K562 (cell line): ENCODE data around the gene JAK3. TPM values are rescaled to one million over a fixed set of nuclear protein-coding genes. Genes with fewer than 3 reads are reported as not detected.

Experiments
- ADNP ChIP-seq: fragments of 200-800 bp; sonication (Bioruptor generic); IDR thresholded peaks from 2 replicates; pipeline ENCODE4 v1.6.1; 2016; ENCODE audit warnings: missing genetic modification characterization, missing compliant biosample characterization
- CAMTA2 ChIP-seq: fragments of 250-450 bp; sonication (Bioruptor Pico); conservative IDR thresholded peaks from 2 replicates; pipeline ENCODE4 v1.5.1; 2022
- CC2D1A ChIP-seq: fragments of 450-650 bp; IDR thresholded peaks from 2 replicates; pipeline ENCODE4 v1.6.1; 2017; ENCODE audit warnings: mild to moderate bottlenecking
- CREB1 ChIP-seq, 2 experiments: sonication (generic) in 1 of 2; formaldehyde crosslinking in 1 of 2; IDR thresholded peaks; 2 replicates each; pipeline versions ENCODE4 v1.6.1 to v1.8.0; 2012 to 2022; ENCODE audit warnings: inconsistent platforms in 1 of 2, mild to moderate bottlenecking in 1 of 2, missing genetic modification reagents in 1 of 2, moderate library complexity in 1 of 2
- KLF6 ChIP-seq: fragments of 250-450 bp; sonication (Bioruptor Pico); IDR thresholded peaks from 2 replicates; pipeline ENCODE4 v1.4.0; 2020; ENCODE audit warnings: mild to moderate bottlenecking, moderate library complexity, borderline replicate concordance
- RBM22 ChIP-seq: fragments of 200-400 bp; formaldehyde crosslinking; IDR thresholded peaks from 2 replicates; pipeline ENCODE4 v1.6.1; 2018; ENCODE audit warnings: low read length, low read depth; ENCODE audit not compliant: poor library complexity, severe bottlenecking
- TAF1 ChIP-seq: IDR thresholded peaks from 2 replicates; pipeline ENCODE4 v1.6.1; 2011; ENCODE audit warnings: mild to moderate bottlenecking, low read length, moderate library complexity; ENCODE audit not compliant: insufficient read depth, control insufficient read depth, severe bottlenecking; ENCODE audit errors: extremely low read depth
- XRCC5 ChIP-seq: fragments of 200-400 bp; formaldehyde crosslinking; IDR thresholded peaks from 2 replicates; pipeline ENCODE4 v1.6.1; 2017; ENCODE audit warnings: low read depth, mild to moderate bottlenecking, low read length
- ZFPM2 ChIP-seq: fragments of 250-450 bp; sonication (Bioruptor Pico); IDR thresholded peaks from 2 replicates; pipeline ENCODE4 v1.5.1; 2022; ENCODE audit warnings: mild to moderate bottlenecking
- ZNF143 ChIP-seq: sonication (generic); formaldehyde crosslinking; IDR thresholded peaks from 2 replicates; pipeline ENCODE4 v1.9.0; 2022; ENCODE audit warnings: mild to moderate bottlenecking, missing genetic modification reagents
- polyA plus RNA-seq, 8 experiments: library from polyadenylated mRNA; depleted of rRNA in 4 of 8; stranded (reverse) in 5 of 8; unstranded in 3 of 8; fragments of >200 nt; fragmentation: Nextera tagmentation in 2 of 8; fragmentation: Illumina TruSeq in 1 of 8; extraction: Ambion mirVana in 2 of 8; extraction: Trizol in 1 of 8; gene quantifications; 2 replicates each; pipeline versions ENCODE4 v1.2.1 to v1.2.3, GENCODE V29; 2011 to 2014; ENCODE audit warnings: inconsistent platforms in 1 of 8, missing spikeins in 1 of 8
- total RNA-seq, 7 experiments: library from RNA; depleted of rRNA in 6 of 7; stranded (reverse); fragments of >200 nt in 6 of 7; fragmentation: Illumina TruSeq in 2 of 7; extraction: Trizol in 2 of 7; gene quantifications; 2 replicates each; pipeline versions ENCODE4 v1.2.1 to v1.2.3, GENCODE V29; 2011 to 2021; ENCODE audit warnings: low replicate concordance in 1 of 7
- TF ChIP-seq, protein P1 (sequence below): fragments of 200-400 bp; formaldehyde crosslinking; IDR thresholded peaks from 2 replicates; pipeline ENCODE4 v1.6.1; 2017; ENCODE audit warnings: mild to moderate bottlenecking, low read depth, low read length, moderate library complexity
- TF ChIP-seq, protein P2 (sequence below): fragments of 450-650 bp; IDR thresholded peaks from one replicate; pipeline ENCODE4 v1.6.1; 2018; ENCODE audit warnings: mild to moderate bottlenecking, moderate library complexity; ENCODE audit not compliant: partially characterized antibody
- TF ChIP-seq, protein P3 (sequence below): fragments of 450-650 bp; IDR thresholded peaks from 2 replicates; pipeline ENCODE4 v1.6.1; 2016
- TF ChIP-seq, protein P4 (sequence below): fragments of 250-450 bp; sonication (Bioruptor Pico); IDR thresholded peaks from 2 replicates; pipeline ENCODE4 v1.4.0; 2020

The JAK3 gene
- total and polyA plus RNA-seq, 9 of the 15 experiments (the other 6 are each of a cell fraction or from before 2014, with no cell fraction given): 0.01 to 0.18 (median 0.07) TPM; not detected in 1

DNA sequence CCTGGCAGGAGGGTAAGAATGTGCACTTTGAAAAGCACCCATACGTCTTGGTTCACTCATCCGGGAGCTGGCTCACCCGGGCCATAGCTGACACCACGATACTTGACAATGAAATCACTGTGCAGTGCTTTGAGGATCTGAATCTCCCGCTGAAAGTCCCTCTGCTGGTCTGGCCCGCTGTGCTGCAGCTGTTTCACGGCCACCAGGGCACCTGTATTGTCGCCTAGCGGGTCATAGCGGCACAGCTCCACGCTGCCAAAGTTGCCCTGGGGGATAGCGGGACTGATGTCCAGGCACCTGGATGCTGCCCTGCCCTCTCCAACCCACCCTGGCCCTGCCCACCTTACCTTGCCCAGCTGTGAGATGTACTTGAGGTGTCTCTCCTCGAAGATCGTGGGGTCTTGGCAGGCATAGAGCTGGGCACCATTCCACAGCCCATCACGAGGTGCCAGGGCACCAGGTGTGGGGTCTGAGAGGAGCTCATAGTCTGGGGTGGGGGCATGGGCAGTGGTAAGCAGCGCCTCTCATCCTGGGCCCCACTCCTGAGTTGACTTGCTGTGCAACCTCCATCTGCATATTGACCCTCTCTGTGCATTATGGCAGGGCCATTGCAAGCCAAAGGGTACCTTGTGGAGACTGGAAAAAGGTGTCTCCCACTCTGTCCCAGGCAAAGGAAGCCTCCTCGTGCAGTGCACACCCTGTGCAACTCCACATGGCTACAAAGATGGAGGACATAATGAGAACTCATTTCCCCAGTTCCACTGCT, 15.2 kb downstream of the JAK3 start (continued):
- TF ChIP-seq, protein P1, sequence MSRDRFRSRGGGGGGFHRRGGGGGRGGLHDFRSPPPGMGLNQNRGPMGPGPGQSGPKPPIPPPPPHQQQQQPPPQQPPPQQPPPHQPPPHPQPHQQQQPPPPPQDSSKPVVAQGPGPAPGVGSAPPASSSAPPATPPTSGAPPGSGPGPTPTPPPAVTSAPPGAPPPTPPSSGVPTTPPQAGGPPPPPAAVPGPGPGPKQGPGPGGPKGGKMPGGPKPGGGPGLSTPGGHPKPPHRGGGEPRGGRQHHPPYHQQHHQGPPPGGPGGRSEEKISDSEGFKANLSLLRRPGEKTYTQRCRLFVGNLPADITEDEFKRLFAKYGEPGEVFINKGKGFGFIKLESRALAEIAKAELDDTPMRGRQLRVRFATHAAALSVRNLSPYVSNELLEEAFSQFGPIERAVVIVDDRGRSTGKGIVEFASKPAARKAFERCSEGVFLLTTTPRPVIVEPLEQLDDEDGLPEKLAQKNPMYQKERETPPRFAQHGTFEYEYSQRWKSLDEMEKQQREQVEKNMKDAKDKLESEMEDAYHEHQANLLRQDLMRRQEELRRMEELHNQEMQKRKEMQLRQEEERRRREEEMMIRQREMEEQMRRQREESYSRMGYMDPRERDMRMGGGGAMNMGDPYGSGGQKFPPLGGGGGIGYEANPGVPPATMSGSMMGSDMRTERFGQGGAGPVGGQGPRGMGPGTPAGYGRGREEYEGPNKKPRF: no peak
- TF ChIP-seq XRCC5 (no peak), TAF1 (no peak), KLF6 (no peak), CAMTA2 (CRISPR knock-in tag) (no peak), ZNF143 (CRISPR knock-in tag) (no peak), ADNP (no peak), CC2D1A (no peak), CREB1 (IDR thresholded peaks at IDR 0.05) (no peak), CREB1 (CRISPR knock-in tag; IDR thresholded peaks at IDR 0.05) (no peak), RBM22 (no peak), ZFPM2 (no peak)
- TF ChIP-seq, protein P2, sequence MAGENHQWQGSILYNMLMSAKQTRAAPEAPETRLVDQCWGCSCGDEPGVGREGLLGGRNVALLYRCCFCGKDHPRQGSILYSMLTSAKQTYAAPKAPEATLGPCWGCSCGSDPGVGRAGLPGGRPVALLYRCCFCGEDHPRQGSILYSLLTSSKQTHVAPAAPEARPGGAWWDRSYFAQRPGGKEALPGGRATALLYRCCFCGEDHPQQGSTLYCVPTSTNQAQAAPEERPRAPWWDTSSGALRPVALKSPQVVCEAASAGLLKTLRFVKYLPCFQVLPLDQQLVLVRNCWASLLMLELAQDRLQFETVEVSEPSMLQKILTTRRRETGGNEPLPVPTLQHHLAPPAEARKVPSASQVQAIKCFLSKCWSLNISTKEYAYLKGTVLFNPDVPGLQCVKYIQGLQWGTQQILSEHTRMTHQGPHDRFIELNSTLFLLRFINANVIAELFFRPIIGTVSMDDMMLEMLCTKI: no peak
- TF ChIP-seq, protein P3, sequence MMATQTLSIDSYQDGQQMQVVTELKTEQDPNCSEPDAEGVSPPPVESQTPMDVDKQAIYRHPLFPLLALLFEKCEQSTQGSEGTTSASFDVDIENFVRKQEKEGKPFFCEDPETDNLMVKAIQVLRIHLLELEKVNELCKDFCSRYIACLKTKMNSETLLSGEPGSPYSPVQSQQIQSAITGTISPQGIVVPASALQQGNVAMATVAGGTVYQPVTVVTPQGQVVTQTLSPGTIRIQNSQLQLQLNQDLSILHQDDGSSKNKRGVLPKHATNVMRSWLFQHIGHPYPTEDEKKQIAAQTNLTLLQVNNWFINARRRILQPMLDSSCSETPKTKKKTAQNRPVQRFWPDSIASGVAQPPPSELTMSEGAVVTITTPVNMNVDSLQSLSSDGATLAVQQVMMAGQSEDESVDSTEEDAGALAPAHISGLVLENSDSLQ: no peak
- TF ChIP-seq, protein P4, sequence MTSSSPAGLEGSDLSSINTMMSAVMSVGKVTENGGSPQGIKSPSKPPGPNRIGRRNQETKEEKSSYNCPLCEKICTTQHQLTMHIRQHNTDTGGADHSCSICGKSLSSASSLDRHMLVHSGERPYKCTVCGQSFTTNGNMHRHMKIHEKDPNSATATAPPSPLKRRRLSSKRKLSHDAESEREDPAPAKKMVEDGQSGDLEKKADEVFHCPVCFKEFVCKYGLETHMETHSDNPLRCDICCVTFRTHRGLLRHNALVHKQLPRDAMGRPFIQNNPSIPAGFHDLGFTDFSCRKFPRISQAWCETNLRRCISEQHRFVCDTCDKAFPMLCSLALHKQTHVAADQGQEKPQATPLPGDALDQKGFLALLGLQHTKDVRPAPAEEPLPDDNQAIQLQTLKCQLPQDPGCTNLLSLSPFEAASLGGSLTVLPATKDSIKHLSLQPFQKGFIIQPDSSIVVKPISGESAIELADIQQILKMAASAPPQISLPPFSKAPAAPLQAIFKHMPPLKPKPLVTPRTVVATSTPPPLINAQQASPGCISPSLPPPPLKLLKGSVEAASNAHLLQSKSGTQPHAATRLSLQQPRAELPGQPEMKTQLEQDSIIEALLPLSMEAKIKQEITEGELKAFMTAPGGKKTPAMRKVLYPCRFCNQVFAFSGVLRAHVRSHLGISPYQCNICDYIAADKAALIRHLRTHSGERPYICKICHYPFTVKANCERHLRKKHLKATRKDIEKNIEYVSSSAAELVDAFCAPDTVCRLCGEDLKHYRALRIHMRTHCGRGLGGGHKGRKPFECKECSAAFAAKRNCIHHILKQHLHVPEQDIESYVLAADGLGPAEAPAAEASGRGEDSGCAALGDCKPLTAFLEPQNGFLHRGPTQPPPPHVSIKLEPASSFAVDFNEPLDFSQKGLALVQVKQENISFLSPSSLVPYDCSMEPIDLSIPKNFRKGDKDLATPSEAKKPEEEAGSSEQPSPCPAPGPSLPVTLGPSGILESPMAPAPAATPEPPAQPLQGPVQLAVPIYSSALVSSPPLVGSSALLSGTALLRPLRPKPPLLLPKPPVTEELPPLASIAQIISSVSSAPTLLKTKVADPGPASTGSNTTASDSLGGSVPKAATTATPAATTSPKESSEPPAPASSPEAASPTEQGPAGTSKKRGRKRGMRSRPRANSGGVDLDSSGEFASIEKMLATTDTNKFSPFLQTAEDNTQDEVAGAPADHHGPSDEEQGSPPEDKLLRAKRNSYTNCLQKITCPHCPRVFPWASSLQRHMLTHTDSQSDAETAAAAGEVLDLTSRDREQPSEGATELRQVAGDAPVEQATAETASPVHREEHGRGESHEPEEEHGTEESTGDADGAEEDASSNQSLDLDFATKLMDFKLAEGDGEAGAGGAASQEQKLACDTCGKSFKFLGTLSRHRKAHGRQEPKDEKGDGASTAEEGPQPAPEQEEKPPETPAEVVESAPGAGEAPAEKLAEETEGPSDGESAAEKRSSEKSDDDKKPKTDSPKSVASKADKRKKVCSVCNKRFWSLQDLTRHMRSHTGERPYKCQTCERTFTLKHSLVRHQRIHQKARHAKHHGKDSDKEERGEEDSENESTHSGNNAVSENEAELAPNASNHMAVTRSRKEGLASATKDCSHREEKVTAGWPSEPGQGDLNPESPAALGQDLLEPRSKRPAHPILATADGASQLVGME: no peak
